Jurkat, Clone E6-1 (cell line): ENCODE data around the gene ANKRD11.
"Not testable (repeated sequence)": the region's sequence is repeated elsewhere in the genome, so short reads cannot be mapped to it uniquely, and the experiment has no call there.

Source experiments
- DNase-seq: peaks from one replicate; pipeline ENCODE4 v3.0.0-alpha.2; 2011; ENCODE audit warnings: low read depth, low spot score
- H3K4me3 ChIP-seq: 2 replicates; pipeline ENCODE4 v1.5.1; 2011; ENCODE audit warnings: mild to moderate bottlenecking, low read length, control low read depth, moderate library complexity

ANKRD11 gene

GRCh38 chr16:89397331-89397861, 93.0 kb downstream of the ANKRD11 start:
- no peak overlapping the region for H3K4me3 ChIP-seq
- no peak for DNase-seq

GRCh38 chr16:89396156-89396555, 94.2 kb downstream of the ANKRD11 start:
- no peak overlapping the region for H3K4me3 ChIP-seq
- no peak for DNase-seq

GRCh38 chr16:89395150-89396142, 94.9 kb downstream of the ANKRD11 start:
- H3K4me3 ChIP-seq, result no peak overlapping the region

GRCh38 chr16:89393738-89394406, 96.5 kb downstream of the ANKRD11 start:
- no peak for DNase-seq
- no peak overlapping the region for H3K4me3 ChIP-seq

More at GRCh38 chr16:89395150-89396142, 94.9 kb downstream of the ANKRD11 start:
- no peak for DNase-seq

- H3K4me3 ChIP-seq, result no peak overlapping the region
- no peak for DNase-seq
Observed at GRCh38 chr16:89392881-89393737, 97.3 kb downstream of the ANKRD11 start.

GRCh38 chr16:89390224-89390583, 100.2 kb downstream of the ANKRD11 start:
- not testable (repeated sequence) for H3K4me3 ChIP-seq

GRCh38 chr16:89389504-89390223, 100.7 kb downstream of the ANKRD11 start:
- not testable (repeated sequence) for DNase-seq

More at GRCh38 chr16:89390224-89390583, 100.2 kb downstream of the ANKRD11 start:
- DNase-seq, result not testable (repeated sequence)

GRCh38 chr16:89388536-89388935, 101.8 kb downstream of the ANKRD11 start:
- no peak for DNase-seq
- H3K4me3 ChIP-seq, result no peak overlapping the region

More at GRCh38 chr16:89389504-89390223, 100.7 kb downstream of the ANKRD11 start:
- not testable (repeated sequence) for H3K4me3 ChIP-seq

- no peak for DNase-seq
- H3K4me3 ChIP-seq, result no peak overlapping the region
Observed at GRCh38 chr16:89386306-89387185, 103.8 kb downstream of the ANKRD11 start.

- no peak overlapping the region for H3K4me3 ChIP-seq
- no peak for DNase-seq
Observed at GRCh38 chr16:89385712-89386111, 104.6 kb downstream of the ANKRD11 start.

GRCh38 chr16:89384282-89384681, 106.1 kb downstream of the ANKRD11 start:
- no peak for DNase-seq
- no peak overlapping the region for H3K4me3 ChIP-seq

- H3K4me3 ChIP-seq, result no peak overlapping the region
- DNase-seq, result no peak
Observed at GRCh38 chr16:89383095-89384003, 107.0 kb downstream of the ANKRD11 start.

GRCh38 chr16:89382555-89382954, 107.8 kb downstream of the ANKRD11 start:
- not testable (repeated sequence) for H3K4me3 ChIP-seq, DNase-seq

GRCh38 chr16:89381788-89382187, 108.6 kb downstream of the ANKRD11 start:
- no peak overlapping the region for H3K4me3 ChIP-seq
- no peak for DNase-seq

GRCh38 chr16:89380681-89381080, 109.7 kb downstream of the ANKRD11 start:
- H3K4me3 ChIP-seq, result no peak overlapping the region
- DNase-seq, result no peak

GRCh38 chr16:89378947-89379771, 111.2 kb downstream of the ANKRD11 start:
- DNase-seq, result no peak
- no peak overlapping the region for H3K4me3 ChIP-seq
